GM21528 (cell line): ENCODE measurements around the gene C2CD4B.

Source experiments
- ATAC-seq: cut with Tn5 transposase; IDR thresholded peaks from one replicate; pipeline ENCODE4 v1.9.1; 2021; ENCODE audit warnings: mild to moderate bottlenecking, moderate library complexity; ENCODE audit not compliant: unreplicated experiment, low FRiP score

The C2CD4B gene

GRCh38 chr15:62150445-62150844, 14.6 kb downstream of the C2CD4B start:
- no peak for ATAC-seq

GRCh38 chr15:62149729-62150128, 15.4 kb downstream of the C2CD4B start:
- ATAC-seq = no peak

- ATAC-seq = no peak
These were observed 17.5 kb downstream of the C2CD4B start for GRCh38 chr15:62147551-62147950.

GRCh38 chr15:62147149-62147548, 17.9 kb downstream of the C2CD4B start:
- no peak for ATAC-seq

GRCh38 chr15:62145015-62145735, 19.9 kb downstream of the C2CD4B start:
- no peak for ATAC-seq

GRCh38 chr15:62142736-62143135, 22.3 kb downstream of the C2CD4B start:
- no peak for ATAC-seq

GRCh38 chr15:62141643-62142588, 23.2 kb downstream of the C2CD4B start:
- no peak for ATAC-seq

GRCh38 chr15:62141200-62141599, 23.9 kb downstream of the C2CD4B start:
- no peak for ATAC-seq

- ATAC-seq = no peak
These were observed 27.0 kb downstream of the C2CD4B start for GRCh38 chr15:62138124-62138523.

- no peak for ATAC-seq
These were observed 27.9 kb downstream of the C2CD4B start for GRCh38 chr15:62136911-62137865.

- no peak for ATAC-seq
These were observed 29.5 kb downstream of the C2CD4B start for GRCh38 chr15:62135532-62136134.

GRCh38 chr15:62133141-62133540, 31.9 kb downstream of the C2CD4B start:
- ATAC-seq = no peak

GRCh38 chr15:62128916-62129315, 36.2 kb downstream of the C2CD4B start:
- ATAC-seq = no peak

GRCh38 chr15:62126364-62126763, 38.7 kb downstream of the C2CD4B start:
- ATAC-seq = no peak

- no peak for ATAC-seq
These were observed 39.3 kb downstream of the C2CD4B start for GRCh38 chr15:62125773-62126172.

GRCh38 chr15:62124973-62125303, 40.1 kb downstream of the C2CD4B start:
- ATAC-seq = no peak

GRCh38 chr15:62124176-62124972, 40.7 kb downstream of the C2CD4B start:
- ATAC-seq = no peak

- no peak for ATAC-seq
These were observed 42.8 kb downstream of the C2CD4B start for GRCh38 chr15:62122249-62122648.

- no peak for ATAC-seq
These were observed 43.6 kb downstream of the C2CD4B start for GRCh38 chr15:62121273-62122015.
